MCF 10A (cell line): ENCODE measurements around the gene KCNV2. TPM values are rescaled to one million over a fixed set of nuclear protein-coding genes. Genes with fewer than 3 reads are reported as not detected.

Source experiments
- BruUV-seq: library from RNA; stranded (reverse); fragments of 400-500 nt; replicated peaks from 2 replicates; lab custom pipeline; 2021; lab: Mats Ljungman, UMichigan
- CTCF ChIA-PET: fragments of 300-600 bp; sonication (Branson Sonifier 250); formaldehyde crosslinking; extraction: SDS; loops from one replicate; lab custom pipeline; 2021; ENCODE audit warnings: antibody characterized with exemption, inconsistent platforms; lab: Yijun Ruan, JAX
- POLR2A ChIA-PET: fragments of 300-600, 350-650 bp; sonication (Branson Sonifier 250); formaldehyde crosslinking; extraction: SDS; loops from one replicate; lab custom pipeline; 2020; ENCODE audit warnings: antibody characterized with exemption, inconsistent platforms; lab: Yijun Ruan, JAX
- DNase-seq: peaks from one replicate; pipeline ENCODE4 v3.0.0-alpha.2; 2018; ENCODE audit not compliant: unreplicated experiment
- H3K27ac Mint-ChIP-seq: one replicate; pipeline ENCODE4 v1.8.0; 2022; ENCODE audit warnings: mild to moderate bottlenecking, low read depth, mixed read lengths; ENCODE audit not compliant: unreplicated experiment
- H3K27me3 Mint-ChIP-seq: one replicate; pipeline ENCODE4 v1.8.0; 2022; ENCODE audit warnings: mixed read lengths; ENCODE audit not compliant: insufficient read depth, unreplicated experiment
- H3K36me3 Mint-ChIP-seq: one replicate; pipeline ENCODE4 v1.8.0; 2022; ENCODE audit warnings: mild to moderate bottlenecking, moderate library complexity, mixed read lengths; ENCODE audit not compliant: insufficient read depth, unreplicated experiment
- H3K4me1 Mint-ChIP-seq: one replicate; pipeline ENCODE4 v1.8.0; 2022; ENCODE audit warnings: mixed read lengths; ENCODE audit not compliant: insufficient read depth, unreplicated experiment
- H3K4me3 Mint-ChIP-seq: one replicate; pipeline ENCODE4 v1.8.0; 2022; ENCODE audit warnings: mild to moderate bottlenecking, moderate library complexity, mixed read lengths; ENCODE audit not compliant: unreplicated experiment
- H3K9me3 Mint-ChIP-seq: one replicate; pipeline ENCODE4 v1.8.0; 2022; ENCODE audit warnings: mixed read lengths; ENCODE audit not compliant: unreplicated experiment
- intact Hi-C: fragments of 100-400 bp; cut with micrococcal nuclease; formaldehyde crosslinking; loops from 2 replicates; pipeline ENCODE4 v1.14.1; 2022
- total RNA-seq: library from RNA; stranded (reverse); gene quantifications from 2 replicates; pipeline ENCODE4 v1.2.3, GENCODE V29; 2022
- TF ChIP-seq, protein P1 (sequence below): fragments of 200-600 bp; IDR thresholded peaks from one replicate; pipeline ENCODE4 v1.8.0; 2022; ENCODE audit warnings: antibody characterized with exemption, mild to moderate bottlenecking; ENCODE audit not compliant: unreplicated experiment

Gene KCNV2
- total RNA-seq, 1 experiment from 2014 or later, result not detected

GRCh38 chr9:2764353-2764752 is 47.0 kb downstream of the KCNV2 start:
- no TSS peak for BruUV-seq
- TF ChIP-seq, protein P1, sequence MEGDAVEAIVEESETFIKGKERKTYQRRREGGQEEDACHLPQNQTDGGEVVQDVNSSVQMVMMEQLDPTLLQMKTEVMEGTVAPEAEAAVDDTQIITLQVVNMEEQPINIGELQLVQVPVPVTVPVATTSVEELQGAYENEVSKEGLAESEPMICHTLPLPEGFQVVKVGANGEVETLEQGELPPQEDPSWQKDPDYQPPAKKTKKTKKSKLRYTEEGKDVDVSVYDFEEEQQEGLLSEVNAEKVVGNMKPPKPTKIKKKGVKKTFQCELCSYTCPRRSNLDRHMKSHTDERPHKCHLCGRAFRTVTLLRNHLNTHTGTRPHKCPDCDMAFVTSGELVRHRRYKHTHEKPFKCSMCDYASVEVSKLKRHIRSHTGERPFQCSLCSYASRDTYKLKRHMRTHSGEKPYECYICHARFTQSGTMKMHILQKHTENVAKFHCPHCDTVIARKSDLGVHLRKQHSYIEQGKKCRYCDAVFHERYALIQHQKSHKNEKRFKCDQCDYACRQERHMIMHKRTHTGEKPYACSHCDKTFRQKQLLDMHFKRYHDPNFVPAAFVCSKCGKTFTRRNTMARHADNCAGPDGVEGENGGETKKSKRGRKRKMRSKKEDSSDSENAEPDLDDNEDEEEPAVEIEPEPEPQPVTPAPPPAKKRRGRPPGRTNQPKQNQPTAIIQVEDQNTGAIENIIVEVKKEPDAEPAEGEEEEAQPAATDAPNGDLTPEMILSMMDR, result no peak
- Mint-ChIP-seq H3K27ac (no peak overlapping the region), H3K4me1 (no peaks in the 10 kb centered on the region), H3K36me3 (peaks cover 31% of the 10 kb centered on the region), H3K9me3 (no peaks in the 10 kb centered on the region), H3K4me3 (no peak overlapping the region), H3K27me3 (no peaks in the 10 kb centered on the region)
- ChIA-PET CTCF (no interaction called here), POLR2A (no interaction called here)
- intact Hi-C loops, result no loop called here
- no peak for DNase-seq

DNA sequence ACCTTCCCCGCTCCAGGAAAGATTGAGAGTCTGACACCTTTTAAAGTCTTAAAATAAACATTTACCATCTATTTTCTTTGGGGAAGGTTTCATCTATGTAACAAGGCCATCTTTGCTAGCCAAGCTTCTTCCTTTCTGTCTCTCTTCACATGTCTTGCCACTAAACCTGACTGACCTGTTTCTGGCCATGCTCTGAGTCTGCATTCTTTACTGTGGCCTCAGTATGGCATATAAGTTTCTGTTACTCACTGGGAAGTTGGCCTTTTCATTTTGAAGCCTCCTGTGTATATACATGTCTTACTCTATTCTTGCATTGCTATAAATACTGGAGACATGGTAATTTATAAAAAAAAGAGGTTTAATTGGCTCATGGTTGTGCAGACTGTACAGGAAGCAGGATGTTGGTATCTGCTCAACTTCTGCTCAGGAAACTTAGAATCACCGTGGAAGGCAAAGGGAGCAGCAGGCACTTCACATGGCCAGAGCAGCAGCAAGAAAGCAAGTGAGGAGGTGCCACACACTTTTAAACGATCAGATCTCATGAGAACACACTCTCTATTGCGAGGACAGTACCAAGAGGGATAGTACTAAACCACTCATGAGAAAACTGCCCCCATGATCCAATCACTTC is 48.1 kb downstream of the KCNV2 start:
- Mint-ChIP-seq H3K27ac (no peak overlapping the region), H3K4me3 (no peak overlapping the region), H3K36me3 (peaks cover 31% of the 10 kb centered on the region), H3K27me3 (no peaks in the 10 kb centered on the region), H3K9me3 (no peaks in the 10 kb centered on the region), H3K4me1 (no peaks in the 10 kb centered on the region)
- TF ChIP-seq, protein P1, result no peak
- intact Hi-C loops, result no loop called here
- ChIA-PET POLR2A (interaction anchor here (0.5 kb wide), 1 partner anchor 9 kb away, joined by 3 read pairs; no protein-coding TSS in a partner anchor), CTCF (no interaction called here)
- no peak for DNase-seq
- no TSS peak for BruUV-seq

DNA sequence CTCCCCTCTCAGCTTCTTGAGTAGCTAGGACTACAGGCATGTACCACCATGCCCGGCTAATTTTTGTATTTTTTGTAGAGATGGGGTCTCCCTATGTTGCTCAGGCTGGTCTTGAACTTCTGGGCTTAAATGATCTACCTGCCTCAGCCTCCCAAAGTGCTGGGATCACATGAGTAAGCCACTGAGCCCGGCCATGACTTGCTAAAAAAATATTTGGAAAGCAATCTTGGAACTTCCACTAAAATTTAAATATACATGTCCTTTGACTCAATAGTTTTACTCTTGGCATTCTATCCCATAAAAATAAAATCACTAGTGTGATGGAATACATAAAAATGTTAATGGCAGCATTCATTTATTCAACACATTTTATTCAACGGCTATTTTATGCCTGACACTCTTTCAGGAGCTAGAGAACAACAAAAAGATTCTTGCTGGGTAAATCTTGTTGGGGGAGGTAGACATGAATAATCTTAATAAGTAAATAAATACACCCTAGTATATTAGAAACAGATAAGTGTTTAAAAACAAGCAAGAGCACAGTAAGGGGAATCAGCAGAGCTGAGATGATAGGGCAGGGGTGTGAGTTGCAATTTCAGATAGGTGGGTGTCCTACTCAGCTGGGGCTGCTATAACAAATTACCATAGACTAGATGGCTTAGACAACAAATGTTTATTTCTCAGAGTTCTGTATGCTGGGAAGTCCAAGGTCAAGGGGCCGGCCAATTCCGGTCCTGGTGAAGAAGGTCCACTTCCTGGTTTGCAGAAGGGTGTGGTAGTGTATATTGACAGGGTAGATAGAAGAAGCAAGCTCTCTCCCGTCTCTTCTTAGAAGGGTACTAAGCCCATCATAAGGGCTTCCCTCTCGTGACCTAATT is 50.7 kb downstream of the KCNV2 start:
- Mint-ChIP-seq H3K4me3 (no peak overlapping the region), H3K4me1 (no peaks in the 10 kb centered on the region), H3K27me3 (no peaks in the 10 kb centered on the region), H3K36me3 (peaks cover 33% of the 10 kb centered on the region), H3K27ac (peak overlapping the region; percentile 17), H3K9me3 (no peaks in the 10 kb centered on the region)
- CTCF ChIA-PET, result interaction anchor here (1.0 to 1.2 kb wide), 2 partner anchors 9 to 10 kb away, joined by 3 to 4 read pairs; no protein-coding TSS in a partner anchor
- no peak for DNase-seq
- BruUV-seq, result no TSS peak
- TF ChIP-seq, protein P1, result no peak
- intact Hi-C loops, result no loop called here
- POLR2A ChIA-PET, result no interaction called here

DNA sequence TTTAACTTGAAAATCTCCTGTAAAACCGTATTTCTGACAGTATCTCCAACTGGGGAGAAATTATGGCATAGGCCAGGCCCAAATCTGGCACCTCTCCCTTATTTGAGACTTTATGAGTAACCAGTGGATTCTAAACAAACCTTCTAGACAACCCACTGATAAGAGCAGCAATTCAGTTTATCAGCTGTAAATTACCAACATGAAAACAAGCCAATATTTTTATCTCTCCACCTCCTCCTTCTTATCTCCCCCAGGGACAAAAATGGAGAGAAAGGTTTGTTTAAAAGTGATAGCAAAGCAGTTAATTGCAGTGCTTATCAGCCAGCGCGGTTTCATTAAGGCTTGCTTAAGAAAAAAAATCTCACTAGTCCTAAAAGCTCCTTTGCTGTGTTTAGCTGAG is 53.8 kb downstream of the KCNV2 start:
- no TSS peak for BruUV-seq
- Mint-ChIP-seq H3K4me3 (no peak overlapping the region), H3K27me3 (no peaks in the 10 kb centered on the region), H3K36me3 (peaks cover 64% of the 10 kb centered on the region), H3K4me1 (no peaks in the 10 kb centered on the region), H3K9me3 (peaks cover 9% of the 10 kb centered on the region), H3K27ac (no peak overlapping the region)
- DNase-seq, result no peak
- POLR2A ChIA-PET, result no interaction called here
- intact Hi-C loops, result no loop called here
- TF ChIP-seq, protein P1, result no peak
- CTCF ChIA-PET, result interaction anchor here (0.7 kb wide), 1 partner anchor 234 kb away, joined by 3 read pairs; no protein-coding TSS in a partner anchor
